Neural cell (in vitro differentiated cells): ENCODE results near the gene ULK3. TPM values are rescaled to one million over a fixed set of nuclear protein-coding genes. Genes with fewer than 3 reads are reported as not detected.

ENCODE experiments used
- H2AFZ ChIP-seq: fragments of 200-600, 300-800 bp; sonication (generic), shearing (Covaris generic); 2 replicates; pipeline ENCODE4 v1.6.0; 2014; ENCODE audit warnings: low read depth, mild to moderate bottlenecking, antibody characterized with exemption, low read length, moderate library complexity
- H3F3A ChIP-seq: fragments of 200-600 bp; shearing (Covaris generic); 2 replicates; pipeline ENCODE4 v1.6.1; 2016; ENCODE audit warnings: mild to moderate bottlenecking, moderate library complexity, mixed read lengths, antibody characterized with exemption, low read length; ENCODE audit not compliant: insufficient read depth, poor library complexity, severe bottlenecking
- H3K27ac ChIP-seq: fragments of 200-600, 300-800 bp; sonication (generic), shearing (Covaris generic); 2 replicates; pipeline ENCODE4 v1.5.1; 2014; ENCODE audit warnings: mild to moderate bottlenecking, low read length, moderate library complexity
- H3K27me3 ChIP-seq: fragments of 300-800, 200-600 bp; sonication (generic), shearing (Covaris generic); 2 replicates; pipeline ENCODE4 v1.6.0; 2014; ENCODE audit warnings: mild to moderate bottlenecking, low read depth, low read length, moderate library complexity; ENCODE audit not compliant: insufficient read depth
- H3K36me3 ChIP-seq: fragments of 300-800, 200-600 bp; sonication (generic), shearing (Covaris generic); 2 replicates; pipeline ENCODE4 v1.5.1; 2014; ENCODE audit warnings: mild to moderate bottlenecking, antibody characterized with exemption, low read length, moderate library complexity; ENCODE audit not compliant: insufficient read depth
- H3K4me2 ChIP-seq: fragments of 300-800, 200-600 bp; sonication (generic), shearing (Covaris generic); 2 replicates; pipeline ENCODE4 v1.6.0; 2014; ENCODE audit warnings: mild to moderate bottlenecking, low read length
- H3K4me3 ChIP-seq: fragments of 300-800, 200-600 bp; sonication (generic), shearing (Covaris generic); 2 replicates; pipeline ENCODE4 v1.5.1; 2014; ENCODE audit warnings: mild to moderate bottlenecking, low read length, moderate library complexity
- H3K79me2 ChIP-seq: fragments of 200-600 bp; shearing (Covaris generic); replicated peaks from 2 replicates; pipeline ENCODE4 v1.6.0; 2014; ENCODE audit warnings: mild to moderate bottlenecking, low read length, moderate library complexity; ENCODE audit not compliant: insufficient read depth
- H3K9ac ChIP-seq: fragments of 300-800, 200-600 bp; sonication (generic), shearing (Covaris generic); 2 replicates; pipeline ENCODE4 v1.6.1; 2016; ENCODE audit warnings: mild to moderate bottlenecking, low read length, mixed read lengths
- H3K9me2 ChIP-seq: fragments of 200-600 bp; shearing (Covaris generic); 2 replicates; pipeline ENCODE4 v1.6.1; 2016; ENCODE audit warnings: mild to moderate bottlenecking, low read length, mixed read lengths; ENCODE audit not compliant: insufficient read depth
- H3K9me3 ChIP-seq: fragments of 200-600, 300-800 bp; sonication (generic), shearing (Covaris generic); 2 replicates; pipeline ENCODE4 v1.6.1; 2016; ENCODE audit warnings: mild to moderate bottlenecking, mixed run types, low read length, moderate library complexity, mixed read lengths
- H4K20me1 ChIP-seq: fragments of 200-600 bp; shearing (Covaris generic); 2 replicates; pipeline ENCODE4 v1.6.1; 2016; ENCODE audit warnings: mild to moderate bottlenecking, mixed run types; ENCODE audit not compliant: insufficient read depth
- EZH2 ChIP-seq: fragments of 200-600, 300-800 bp; shearing (Covaris generic), sonication (generic); IDR thresholded peaks from 2 replicates; pipeline ENCODE4 v1.6.1; 2014; ENCODE audit warnings: antibody characterized with exemption, low read length, borderline replicate concordance, mild to moderate bottlenecking; ENCODE audit not compliant: insufficient read depth, poor library complexity, severe bottlenecking
- RAD21 ChIP-seq: fragments of 450-650 bp; conservative IDR thresholded peaks from 2 replicates; pipeline ENCODE4 v1.6.1; 2014; ENCODE audit warnings: antibody characterized with exemption, mild to moderate bottlenecking, moderate library complexity
- TAF1 ChIP-seq: IDR thresholded peaks from 2 replicates; pipeline ENCODE4 v1.6.1; 2012; ENCODE audit warnings: low read depth
- polyA plus RNA-seq: library from polyadenylated mRNA; depleted of rRNA; stranded (reverse); fragments of >200 nt; gene quantifications from 2 replicates; pipeline ENCODE4 v1.2.3, GENCODE V29; 2014
- TF ChIP-seq, protein P1 (sequence below): fragments of 450-650 bp; IDR thresholded peaks from 2 replicates; pipeline ENCODE4 v1.5.1; 2014; ENCODE audit warnings: antibody characterized with exemption, mild to moderate bottlenecking, moderate library complexity; ENCODE audit not compliant: poor library complexity, severe bottlenecking

Gene ULK3
- polyA plus RNA-seq, 1 donor from 2014 or later = 193 TPM

DNA sequence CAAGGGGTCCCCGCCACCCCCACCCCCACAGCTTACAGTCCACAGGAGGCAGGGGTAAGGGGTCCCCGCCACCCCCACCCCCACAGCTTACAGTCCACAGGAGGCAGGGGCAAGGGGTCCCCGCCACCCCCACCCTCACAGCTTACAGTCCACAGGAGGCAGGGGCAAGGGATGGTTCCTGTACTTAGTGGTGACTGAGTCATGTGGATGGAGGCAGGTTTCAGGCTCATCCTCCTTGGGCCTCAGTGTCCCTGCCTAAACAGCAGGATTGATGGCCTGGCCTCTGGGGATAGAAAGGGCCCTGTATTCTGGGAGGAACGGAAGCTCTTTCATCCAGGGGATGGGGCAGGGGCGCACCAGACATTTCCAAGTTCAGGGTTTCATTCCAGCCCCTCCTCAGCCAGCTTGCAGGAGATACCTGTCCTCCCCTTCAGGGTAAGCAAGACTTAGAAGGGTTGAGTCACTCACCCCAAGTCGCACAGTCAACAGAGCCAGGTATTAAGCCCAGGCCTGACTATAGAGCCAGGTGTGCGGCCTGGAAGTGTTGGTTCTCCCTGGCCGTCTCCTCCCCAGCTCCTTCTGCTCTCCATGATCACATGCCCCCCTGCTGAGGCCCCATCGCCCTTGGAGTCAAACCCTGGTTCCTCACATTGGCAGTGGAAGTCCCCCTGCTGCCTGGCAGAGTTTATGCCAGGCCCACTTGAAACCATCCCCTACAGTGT, 48.5 kb downstream of the ULK3 start:
- no peaks in the 10 kb centered on the region for H4K20me1 ChIP-seq
- TF ChIP-seq EZH2 = no peak

DNA sequence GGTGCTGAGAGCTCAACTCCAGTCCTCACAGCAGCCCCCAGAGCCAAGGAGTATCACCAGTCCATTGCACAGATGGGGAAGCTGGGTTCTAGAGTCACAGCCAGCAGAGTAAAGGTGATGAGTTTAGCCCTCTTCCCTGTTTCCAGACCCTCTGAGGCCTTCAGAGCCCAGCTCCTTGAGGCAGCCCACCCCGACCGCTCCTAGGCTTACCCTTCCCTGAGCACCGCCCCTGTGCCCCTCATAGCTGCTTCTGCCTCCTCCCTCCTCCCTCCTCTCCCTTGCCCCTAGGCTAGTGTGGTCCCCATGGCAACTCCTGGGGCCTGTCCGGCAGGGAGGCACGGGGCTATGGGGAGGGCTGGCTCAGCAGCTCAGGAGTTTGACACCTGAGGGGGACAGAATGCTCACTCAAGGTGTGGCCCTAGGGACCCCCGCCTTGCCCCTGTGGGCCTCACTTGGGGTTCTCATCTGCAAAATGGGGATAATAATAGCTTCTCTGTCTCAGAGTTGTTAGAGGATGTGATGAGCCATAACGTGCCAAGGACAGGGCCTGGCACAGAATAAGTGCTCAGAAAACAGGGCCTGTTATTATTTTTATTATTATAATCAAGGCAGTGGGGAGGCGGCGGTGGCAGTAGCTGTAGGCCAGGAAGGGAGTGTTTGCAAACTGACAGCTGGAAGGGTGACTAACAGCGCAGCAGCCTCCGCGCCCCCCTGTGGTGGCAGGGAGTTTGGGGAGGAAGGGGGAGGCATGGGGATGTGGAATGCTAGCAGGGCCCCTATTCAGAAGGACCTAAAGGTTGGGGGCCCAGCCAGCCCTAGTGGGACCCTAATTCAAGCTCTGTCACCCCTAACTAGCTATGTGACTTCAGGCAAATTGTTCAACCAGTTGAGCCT, 49.6 kb downstream of the ULK3 start:
- H3F3A ChIP-seq = no peaks in the 10 kb centered on the region
- H3K9ac ChIP-seq = no peak overlapping the region
- no peaks in the 10 kb centered on the region for H3K9me2 ChIP-seq
- no peak overlapping the region for H3K27ac ChIP-seq
- peaks cover 20% of the 10 kb centered on the region for H3K79me2 ChIP-seq
- H3K9me3 ChIP-seq = no peaks in the 10 kb centered on the region
- no peaks in the 10 kb centered on the region for H3K27me3 ChIP-seq
- H2AFZ ChIP-seq = no peak overlapping the region
- TF ChIP-seq TAF1 = no peak
- no peak overlapping the region for H3K4me2 ChIP-seq
- H4K20me1 ChIP-seq = no peaks in the 10 kb centered on the region
- no peak overlapping the region for H3K4me3 ChIP-seq
- H3K36me3 ChIP-seq = no peaks in the 10 kb centered on the region

More for the DNA sequence above, 48.5 kb downstream of the ULK3 start:
- peaks cover 16% of the 10 kb centered on the region for H3K79me2 ChIP-seq
- no peaks in the 10 kb centered on the region for H3K9me2 ChIP-seq
- no peak overlapping the region for H3K4me2 ChIP-seq
- no peaks in the 10 kb centered on the region for H3K9me3 ChIP-seq
- no peak overlapping the region for H3K27ac ChIP-seq
- H3K4me3 ChIP-seq = no peak overlapping the region
- H2AFZ ChIP-seq = no peak overlapping the region
- H3K36me3 ChIP-seq = no peaks in the 10 kb centered on the region
- H3F3A ChIP-seq = no peaks in the 10 kb centered on the region
- no peak overlapping the region for H3K9ac ChIP-seq
- no peaks in the 10 kb centered on the region for H3K27me3 ChIP-seq

DNA sequence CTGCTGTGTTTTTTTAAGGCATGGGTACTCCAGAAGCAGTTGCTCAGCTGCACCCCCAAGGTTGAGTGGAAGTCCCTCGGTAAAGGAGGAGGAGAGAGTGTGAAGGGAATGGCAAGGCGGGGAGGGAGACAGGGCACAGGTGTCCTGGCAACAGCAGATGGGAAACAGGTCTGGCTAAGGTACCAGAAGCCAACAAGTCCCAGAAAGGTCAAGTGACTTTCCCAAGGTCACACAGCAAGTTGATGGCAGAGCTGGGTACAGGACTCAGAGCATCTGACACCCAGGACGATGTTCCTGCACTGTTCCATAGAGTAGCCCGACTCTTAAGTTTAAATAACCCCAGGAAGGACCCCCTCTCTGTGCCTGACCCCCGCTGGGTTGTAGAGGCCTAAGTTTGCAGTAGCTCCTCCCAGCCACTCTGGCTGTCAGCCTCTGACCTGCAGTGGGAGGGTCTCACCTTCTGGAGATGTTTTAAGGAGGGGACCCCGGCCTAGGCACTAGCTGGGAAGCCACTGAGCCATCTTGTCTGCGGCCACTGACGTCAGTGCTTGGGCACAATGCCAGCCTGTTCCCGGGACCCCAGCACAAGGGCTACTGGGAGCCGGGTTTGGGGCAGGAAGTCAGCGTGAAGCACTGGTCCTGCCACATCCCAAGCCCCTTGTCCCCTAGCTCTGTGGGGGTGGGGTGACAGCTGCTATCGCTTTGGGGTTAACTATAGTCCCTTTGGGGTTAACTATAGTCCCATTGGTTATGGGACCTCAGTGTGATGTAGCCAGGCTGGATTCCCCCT, 50.5 kb downstream of the ULK3 start:
- Histone ChIP-seq H3K9me2 (no peaks in the 10 kb centered on the region), H3K27ac (no peak overlapping the region), H3K4me2 (no peak overlapping the region), H3K4me3 (no peak overlapping the region), H2AFZ (no peak overlapping the region), H4K20me1 (no peaks in the 10 kb centered on the region), H3F3A (no peaks in the 10 kb centered on the region), H3K9ac (no peak overlapping the region), H3K9me3 (no peaks in the 10 kb centered on the region), H3K27me3 (no peaks in the 10 kb centered on the region), H3K36me3 (no peaks in the 10 kb centered on the region), H3K79me2 (peaks cover 29% of the 10 kb centered on the region)
- TF ChIP-seq RAD21 = no peak
- no peak for TF ChIP-seq EZH2
- TF ChIP-seq, protein P1, sequence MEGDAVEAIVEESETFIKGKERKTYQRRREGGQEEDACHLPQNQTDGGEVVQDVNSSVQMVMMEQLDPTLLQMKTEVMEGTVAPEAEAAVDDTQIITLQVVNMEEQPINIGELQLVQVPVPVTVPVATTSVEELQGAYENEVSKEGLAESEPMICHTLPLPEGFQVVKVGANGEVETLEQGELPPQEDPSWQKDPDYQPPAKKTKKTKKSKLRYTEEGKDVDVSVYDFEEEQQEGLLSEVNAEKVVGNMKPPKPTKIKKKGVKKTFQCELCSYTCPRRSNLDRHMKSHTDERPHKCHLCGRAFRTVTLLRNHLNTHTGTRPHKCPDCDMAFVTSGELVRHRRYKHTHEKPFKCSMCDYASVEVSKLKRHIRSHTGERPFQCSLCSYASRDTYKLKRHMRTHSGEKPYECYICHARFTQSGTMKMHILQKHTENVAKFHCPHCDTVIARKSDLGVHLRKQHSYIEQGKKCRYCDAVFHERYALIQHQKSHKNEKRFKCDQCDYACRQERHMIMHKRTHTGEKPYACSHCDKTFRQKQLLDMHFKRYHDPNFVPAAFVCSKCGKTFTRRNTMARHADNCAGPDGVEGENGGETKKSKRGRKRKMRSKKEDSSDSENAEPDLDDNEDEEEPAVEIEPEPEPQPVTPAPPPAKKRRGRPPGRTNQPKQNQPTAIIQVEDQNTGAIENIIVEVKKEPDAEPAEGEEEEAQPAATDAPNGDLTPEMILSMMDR = no peak
